ENCODE data around the gene KDM6B.
"Not testable (repeated sequence)": the region's sequence is repeated elsewhere in the genome, so short reads cannot be mapped to it uniquely, and the experiment has no call there.

Gene KDM6B, protein sequence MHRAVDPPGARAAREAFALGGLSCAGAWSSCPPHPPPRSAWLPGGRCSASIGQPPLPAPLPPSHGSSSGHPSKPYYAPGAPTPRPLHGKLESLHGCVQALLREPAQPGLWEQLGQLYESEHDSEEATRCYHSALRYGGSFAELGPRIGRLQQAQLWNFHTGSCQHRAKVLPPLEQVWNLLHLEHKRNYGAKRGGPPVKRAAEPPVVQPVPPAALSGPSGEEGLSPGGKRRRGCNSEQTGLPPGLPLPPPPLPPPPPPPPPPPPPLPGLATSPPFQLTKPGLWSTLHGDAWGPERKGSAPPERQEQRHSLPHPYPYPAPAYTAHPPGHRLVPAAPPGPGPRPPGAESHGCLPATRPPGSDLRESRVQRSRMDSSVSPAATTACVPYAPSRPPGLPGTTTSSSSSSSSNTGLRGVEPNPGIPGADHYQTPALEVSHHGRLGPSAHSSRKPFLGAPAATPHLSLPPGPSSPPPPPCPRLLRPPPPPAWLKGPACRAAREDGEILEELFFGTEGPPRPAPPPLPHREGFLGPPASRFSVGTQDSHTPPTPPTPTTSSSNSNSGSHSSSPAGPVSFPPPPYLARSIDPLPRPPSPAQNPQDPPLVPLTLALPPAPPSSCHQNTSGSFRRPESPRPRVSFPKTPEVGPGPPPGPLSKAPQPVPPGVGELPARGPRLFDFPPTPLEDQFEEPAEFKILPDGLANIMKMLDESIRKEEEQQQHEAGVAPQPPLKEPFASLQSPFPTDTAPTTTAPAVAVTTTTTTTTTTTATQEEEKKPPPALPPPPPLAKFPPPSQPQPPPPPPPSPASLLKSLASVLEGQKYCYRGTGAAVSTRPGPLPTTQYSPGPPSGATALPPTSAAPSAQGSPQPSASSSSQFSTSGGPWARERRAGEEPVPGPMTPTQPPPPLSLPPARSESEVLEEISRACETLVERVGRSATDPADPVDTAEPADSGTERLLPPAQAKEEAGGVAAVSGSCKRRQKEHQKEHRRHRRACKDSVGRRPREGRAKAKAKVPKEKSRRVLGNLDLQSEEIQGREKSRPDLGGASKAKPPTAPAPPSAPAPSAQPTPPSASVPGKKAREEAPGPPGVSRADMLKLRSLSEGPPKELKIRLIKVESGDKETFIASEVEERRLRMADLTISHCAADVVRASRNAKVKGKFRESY (N-terminal part only)

DNA sequence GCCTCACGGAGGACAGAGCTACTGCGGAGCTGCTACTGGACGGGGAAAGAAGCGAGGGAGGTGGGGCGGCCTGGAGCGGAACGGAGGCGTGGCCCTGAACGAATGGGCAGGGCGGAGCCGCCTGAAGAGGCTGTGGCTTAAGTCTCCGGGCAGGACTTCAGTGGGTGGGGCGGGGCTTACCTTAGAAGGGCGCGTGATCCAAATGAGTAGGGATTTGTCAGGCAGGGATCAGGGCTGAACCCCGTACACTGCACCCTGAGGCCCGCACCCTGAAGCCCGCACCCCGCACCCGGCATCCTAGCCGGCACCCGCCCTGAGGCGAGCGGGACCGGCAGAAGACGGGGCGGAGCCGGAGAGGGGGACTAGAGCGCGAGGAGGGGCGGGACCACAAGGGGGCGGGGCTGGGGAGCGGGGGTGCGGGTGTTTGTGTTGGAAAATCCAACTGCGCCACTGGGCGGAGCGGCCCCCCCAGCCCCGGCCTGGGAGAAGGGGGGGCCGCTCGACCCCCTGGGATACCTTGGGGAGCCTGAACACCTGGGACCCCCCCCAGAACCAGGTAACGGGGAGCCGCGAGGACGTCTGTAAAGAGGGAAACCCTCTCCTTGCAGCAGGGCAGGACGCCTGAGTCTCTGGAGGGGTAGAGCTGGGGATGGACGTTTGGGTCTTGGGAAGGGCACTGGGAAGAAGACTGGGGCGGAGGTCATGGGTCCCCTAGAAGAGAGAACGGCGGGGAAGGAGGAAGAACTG, at the start of gene KDM6B:
Gene KDM6B, plus strand, starts transcription at position 423 of the 747 bp plus-strand sequence. CDS start 11,338 bp downstream, outside the sequence.
- peak; percentile 91 to 93 for DNase-seq

DNA sequence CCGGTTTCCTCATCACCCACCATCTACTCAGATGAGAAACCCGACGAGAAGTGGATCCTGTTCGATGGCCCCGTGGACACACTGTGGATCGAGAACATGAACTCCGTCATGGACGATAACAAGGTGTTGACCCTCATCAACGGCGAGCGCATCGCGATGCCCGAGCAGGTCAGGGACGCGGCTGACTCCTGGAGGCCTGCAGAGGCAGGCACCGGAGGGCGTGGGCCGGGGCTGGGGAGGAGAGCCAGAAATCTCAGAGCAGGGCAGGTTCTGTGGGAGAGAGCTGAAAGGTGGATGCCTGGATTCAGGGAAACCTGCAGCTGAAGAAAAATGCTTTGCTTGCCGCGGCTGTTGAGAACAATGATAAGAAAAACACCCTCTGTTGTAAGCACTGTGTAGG, 47.2 kb upstream of the KDM6B start:
- no peak for DNase-seq

DNA sequence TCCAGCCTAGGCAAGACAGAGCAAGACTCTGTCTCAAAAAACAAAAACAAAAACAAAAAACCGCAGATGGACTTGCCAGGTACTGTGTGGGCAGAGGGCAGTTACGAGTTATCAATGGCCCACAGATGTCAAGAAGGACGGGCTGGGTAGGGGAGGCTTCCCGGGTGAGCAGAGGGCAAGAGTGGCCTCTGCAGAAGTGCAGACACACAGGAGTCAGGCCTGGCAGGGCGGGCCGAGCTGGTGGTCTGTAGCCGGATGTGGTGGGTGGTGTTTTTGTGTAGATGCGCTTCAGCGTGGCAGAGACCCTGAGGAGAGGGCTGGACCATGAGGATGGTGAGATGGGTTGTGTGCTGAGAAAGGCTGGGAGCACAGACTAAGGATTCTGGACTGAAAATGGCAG, 44.9 kb upstream of the KDM6B start:
- no peak for DNase-seq

DNA sequence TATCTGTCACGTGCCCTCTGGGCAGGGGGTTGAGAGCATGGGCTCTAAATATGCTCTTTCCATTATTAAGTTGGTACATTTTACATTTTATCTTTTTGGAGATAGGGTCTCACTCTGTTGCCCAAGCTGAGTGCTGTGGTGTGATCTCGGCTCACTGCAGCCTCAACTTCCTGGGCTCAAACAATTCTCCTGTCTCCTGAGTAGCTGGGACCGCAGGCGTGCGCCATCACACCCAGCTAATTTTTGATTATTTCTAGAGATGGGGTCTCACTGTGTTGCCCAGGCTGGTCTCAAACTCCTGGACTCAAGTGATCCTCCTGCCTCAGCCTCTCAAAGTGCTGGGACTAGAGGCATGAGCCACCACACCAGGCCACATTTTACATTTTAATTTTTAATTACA, 43.9 kb upstream of the KDM6B start:
- DNase-seq: no peak

DNA sequence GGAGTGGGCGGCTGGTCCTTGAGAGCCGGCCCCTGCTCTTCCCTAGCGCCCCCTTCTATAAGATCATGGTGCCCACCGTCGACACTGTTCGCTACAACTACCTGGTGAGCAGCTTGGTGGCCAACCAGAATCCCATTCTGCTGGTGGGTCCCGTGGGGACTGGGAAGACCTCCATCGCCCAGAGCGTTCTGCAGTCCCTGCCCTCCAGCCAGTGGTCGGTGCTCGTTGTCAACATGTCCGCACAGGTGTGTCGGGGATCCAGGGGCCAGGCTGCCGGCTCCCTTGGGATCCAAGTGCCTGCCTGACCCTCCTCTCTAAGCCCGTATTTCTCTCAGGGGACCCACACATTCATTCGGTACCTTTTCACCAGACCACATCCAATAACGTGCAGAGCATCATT, 41.4 kb upstream of the KDM6B start:
- DNase-seq: no peak

DNA sequence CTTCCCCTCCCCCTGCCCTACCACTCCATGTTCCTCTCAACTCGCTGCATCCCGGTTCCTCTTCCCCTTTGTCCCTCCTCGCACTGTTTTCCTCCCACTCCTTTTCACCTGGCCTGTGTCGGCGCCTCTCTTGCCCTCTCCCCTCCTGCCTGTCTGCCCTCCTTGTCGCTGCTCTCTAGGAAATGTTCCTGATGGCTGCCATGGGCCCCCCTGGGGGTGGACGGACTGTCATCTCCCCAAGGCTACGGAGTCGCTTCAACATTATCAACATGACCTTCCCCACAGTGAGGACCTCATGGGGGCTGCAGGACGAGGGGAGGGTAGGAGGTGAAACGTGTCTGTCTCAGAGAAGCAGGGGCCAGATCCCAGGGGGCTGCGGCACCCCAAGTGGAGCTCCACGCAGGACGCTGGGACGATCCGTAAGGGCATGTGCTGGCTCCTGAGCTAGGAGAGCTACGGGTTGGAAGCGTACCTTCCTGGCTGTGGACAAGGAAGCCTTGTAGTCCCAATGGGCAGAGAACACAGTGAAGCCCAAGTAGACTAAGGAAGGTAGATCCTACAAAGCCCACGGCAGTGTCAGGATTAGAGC, 39.8 kb upstream of the KDM6B start:
- no peak for DNase-seq

DNA sequence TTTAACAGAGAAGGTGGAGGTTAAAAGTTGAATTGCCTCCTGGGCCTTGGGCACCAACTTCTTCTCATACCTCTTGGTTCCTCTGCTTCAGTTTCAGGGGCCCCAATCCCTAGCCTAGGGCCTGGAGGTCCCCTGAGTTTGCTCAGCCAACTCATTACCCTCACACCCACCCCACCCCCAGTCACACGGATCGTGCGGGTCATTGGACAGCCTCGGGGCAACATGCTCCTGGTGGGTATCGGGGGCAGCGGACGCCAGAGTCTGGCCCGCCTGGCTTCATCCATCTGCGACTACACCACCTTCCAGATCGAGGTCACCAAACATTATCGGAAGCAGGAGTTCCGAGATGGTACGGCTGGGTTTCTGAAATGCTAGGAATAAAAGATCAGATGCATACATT, 36.0 kb upstream of the KDM6B start:
- DNase-seq: no peak

DNA sequence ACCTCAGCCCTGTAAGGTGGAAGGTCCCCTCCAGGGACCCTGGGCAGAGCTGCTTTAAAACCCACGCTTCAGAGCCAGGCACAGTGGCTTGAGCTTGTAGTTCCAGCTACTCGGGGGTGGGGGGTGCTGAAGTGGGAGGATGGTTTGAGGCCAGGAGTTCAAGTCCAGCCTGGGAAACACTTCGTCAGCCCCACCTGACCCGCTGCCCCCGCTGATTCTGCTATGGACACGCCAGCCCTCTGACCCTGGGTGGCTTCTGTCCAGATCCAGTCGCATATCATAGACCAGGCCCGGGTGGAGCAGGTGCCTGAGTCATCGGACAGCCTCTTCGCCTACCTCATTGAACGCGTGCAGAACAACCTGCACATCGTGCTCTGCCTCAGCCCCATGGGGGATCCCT, 35.2 kb upstream of the KDM6B start:
- no peak for DNase-seq

DNA sequence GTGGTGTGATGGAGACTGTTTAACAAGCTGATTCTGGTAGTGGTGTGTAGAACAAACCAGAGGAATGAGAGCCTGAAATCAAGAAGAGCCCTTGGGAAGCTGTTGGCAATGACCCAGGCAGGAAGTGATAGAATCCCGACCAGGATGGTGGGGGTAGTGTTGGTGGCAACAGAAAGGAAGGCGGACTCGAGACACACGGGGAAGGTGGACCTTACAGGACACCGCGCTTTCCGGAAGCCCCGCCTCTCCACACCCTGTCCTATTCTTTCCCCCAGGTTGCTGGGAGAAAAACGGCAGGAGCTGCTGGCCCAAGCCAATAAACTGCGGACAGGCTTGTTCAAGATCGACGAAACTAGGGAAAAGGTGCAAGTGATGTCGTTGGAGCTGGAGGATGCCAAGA, 30.0 kb upstream of the KDM6B start:
- DNase-seq: no peak

DNA sequence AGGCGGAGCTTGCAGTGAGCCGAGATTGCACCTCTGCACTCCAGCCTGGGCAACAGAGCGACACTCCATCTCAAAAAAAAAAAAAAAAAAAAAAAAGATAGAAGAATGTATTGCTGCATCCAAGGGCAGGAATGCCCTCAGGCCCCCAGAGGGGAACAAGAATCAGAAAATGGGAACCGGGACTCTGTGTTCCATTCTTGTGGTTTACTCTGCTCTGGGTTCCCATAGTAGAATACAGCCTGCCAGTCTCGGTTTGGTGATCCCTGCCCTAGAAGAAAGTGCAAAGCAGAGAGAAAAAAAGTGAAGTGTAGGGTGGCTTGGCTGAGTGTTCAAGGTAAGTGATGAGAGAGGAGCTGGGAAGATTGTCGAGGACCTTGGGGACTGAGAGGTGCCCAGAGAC, 27.4 kb upstream of the KDM6B start:
- DNase-seq: no peak

DNA sequence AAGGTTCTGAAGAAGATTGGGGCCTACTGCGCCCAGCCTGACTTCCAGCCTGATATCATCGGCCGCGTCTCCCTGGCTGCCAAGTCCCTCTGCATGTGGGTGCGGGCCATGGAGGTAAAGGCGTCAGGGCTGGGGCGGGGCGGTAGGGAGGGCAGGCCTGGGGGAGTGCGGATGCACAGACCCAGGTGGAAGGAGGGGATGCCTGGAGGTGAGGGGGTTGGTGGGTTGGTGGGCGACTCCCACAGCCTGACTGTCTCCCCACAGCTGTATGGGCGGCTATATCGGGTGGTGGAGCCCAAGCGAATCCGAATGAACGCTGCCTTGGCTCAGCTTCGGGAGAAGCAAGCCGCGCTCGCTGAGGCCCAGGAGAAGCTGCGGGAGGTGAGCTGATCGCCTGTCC, 26.8 kb upstream of the KDM6B start:
- DNase-seq: no peak

DNA sequence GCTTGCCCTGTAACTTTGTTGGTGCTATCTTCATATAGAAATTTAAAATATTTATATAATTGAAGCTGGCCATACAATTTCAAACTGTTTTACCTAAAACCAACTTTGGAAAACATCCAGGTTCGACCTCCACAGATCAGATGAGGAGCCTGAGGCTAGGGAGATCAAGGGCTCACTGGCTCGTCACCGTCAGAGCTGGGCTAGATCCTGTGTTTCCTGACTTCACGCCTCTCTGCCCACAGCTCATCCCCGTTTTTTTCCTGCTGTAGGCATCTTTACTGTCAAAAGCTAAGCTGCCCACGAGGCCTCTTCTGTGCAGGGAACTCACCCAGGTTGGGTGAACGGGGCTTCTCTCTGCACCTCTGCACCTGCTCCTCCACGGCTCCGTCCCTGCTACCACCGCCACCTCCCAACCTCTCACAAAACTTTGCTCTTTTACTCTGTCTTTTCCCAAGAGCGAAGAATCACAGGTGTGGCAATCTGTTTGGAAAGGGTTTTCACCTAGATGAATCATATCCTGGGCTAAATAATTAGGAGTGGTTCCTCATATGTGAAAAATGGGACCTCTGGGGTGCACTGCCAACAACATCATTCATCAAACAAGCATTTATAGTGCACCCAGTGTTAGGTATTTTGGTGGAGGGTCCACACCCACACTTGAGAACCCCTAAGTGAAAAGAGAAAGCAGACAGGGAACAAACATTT, 24.8 kb upstream of the KDM6B start:
- no peak for DNase-seq

DNA sequence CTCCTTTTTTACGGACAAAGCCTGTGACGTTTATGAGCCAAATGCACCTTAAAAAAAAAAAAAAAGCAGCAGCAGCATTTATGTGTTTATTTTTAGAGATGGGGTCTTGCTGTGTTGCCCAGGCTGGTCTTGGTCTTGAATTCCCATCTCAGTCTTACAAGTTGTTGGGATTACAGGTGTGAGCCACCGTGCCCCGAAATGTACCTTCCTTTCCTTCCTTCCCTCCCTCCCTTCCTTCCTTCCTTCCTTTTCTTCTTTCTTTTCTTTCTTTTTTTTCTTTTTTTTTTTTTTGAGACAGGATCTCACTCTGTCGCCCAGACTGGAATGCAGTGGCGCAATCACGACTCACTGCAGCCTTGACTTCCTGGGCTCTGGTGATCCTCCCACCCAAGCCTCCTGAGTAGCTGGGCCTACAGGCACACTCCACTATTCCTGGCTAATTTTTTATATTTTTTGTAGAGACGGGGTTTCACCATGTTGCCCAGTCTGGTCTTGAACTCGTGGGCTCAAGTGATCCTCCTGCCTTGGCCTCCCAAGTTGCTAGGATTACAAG, 24.1 kb upstream of the KDM6B start:
- DNase-seq: not testable (repeated sequence)

DNA sequence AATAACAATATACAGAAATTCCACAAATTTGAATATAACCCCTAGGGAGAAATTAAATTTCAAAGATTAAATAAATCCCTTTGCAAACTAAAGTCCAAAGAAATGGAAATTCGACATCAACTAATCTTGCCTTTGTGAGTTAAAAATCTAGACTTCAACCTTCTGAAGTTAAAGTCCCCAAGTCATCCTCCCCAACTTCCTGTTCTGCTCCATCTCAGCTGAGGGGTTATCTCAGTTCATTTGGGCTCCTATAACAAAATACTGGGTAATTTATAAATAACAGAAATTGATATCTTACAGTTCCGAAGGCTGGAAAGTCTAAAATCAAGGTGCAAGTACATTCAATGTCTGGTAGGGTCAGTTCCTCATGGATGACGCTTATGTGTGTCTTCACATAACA, 22.8 kb upstream of the KDM6B start:
- no peak for DNase-seq

DNA sequence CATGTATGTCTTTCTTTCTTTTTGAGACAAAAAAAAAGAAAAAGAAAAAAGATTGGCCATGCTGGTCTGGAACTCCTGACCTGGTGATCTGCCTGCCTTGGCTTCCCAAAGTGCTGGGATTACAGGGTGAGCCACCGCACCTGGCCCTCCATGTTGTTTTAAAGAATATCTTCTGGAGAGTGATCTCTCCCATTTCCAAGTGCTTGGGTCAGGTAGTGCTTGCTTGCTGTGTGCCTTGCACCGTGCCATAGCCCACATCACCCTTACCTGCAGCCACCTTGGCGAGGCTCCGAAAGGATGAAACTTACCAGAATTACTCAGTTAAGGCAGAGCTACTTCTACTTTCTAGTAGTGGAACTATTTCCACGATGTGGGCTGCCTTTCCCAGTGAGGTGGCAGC, 19.0 kb upstream of the KDM6B start:
- no peak for DNase-seq

DNA sequence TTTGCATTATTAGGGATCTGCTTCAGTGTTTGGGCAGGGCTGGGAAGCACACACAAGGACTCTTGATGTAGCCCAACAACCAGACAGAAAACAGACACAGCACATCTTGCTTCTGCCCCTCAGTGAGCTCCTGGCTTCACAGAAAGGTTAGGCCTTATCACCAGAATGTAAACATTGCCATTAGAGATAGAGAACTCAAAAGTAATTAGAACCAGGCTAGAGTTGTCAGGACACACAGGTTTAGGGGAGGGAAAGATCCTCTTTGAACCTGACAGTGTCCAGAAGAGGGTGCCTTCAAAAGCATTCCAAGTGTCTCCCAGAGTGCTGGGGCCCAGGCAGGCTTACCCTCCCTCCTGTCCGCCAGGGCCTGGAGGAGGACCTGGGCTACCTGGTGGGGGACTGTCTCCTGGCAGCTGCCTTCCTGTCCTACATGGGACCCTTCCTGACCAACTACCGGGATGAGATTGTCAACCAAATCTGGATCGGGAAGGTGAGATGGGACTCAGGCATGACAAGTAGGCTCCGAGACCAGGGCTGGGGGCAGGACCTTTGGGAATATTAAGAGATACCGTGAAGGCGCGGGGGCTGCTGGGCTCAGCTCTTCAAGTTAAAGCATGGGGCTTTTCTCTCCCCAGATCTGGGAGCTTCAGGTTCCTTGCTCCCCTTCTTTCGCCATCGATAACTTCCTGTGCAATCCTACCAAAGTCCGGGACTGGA, 16.9 kb upstream of the KDM6B start:
- no peak for DNase-seq

DNA sequence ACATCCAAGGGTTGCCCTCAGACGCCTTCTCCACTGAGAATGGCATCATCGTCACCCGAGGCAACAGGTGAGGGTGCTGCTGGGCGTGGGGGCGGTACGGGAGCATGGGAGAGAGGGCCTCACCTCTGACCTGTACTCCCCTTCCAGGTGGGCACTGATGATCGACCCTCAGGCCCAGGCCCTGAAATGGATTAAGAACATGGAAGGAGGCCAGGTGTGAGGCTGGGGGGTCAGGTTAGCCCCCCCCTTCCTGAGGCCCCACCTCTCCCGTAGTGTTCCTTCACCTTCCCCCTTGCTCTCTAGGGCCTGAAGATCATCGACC, 16.4 kb upstream of the KDM6B start:
- no peak for DNase-seq

DNA sequence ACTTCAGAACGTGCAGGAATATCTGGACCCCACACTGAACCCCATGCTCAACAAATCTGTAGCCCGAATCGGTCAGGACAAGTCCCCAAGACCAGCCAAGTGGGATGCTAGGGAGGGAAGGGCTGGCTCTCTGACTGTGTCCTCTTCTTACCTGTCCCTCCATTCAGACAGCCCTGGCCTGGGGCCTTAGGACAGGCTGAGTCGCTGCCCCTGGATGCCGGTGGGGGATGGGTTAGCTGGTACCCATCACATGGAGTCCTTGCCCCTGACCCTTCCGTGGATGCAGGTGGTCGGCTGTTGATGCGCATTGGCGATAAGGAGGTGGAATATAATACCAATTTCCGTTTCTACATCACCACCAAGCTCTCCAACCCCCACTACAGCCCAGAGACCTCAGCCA, 16.0 kb upstream of the KDM6B start:
- DNase-seq: no peak

DNA sequence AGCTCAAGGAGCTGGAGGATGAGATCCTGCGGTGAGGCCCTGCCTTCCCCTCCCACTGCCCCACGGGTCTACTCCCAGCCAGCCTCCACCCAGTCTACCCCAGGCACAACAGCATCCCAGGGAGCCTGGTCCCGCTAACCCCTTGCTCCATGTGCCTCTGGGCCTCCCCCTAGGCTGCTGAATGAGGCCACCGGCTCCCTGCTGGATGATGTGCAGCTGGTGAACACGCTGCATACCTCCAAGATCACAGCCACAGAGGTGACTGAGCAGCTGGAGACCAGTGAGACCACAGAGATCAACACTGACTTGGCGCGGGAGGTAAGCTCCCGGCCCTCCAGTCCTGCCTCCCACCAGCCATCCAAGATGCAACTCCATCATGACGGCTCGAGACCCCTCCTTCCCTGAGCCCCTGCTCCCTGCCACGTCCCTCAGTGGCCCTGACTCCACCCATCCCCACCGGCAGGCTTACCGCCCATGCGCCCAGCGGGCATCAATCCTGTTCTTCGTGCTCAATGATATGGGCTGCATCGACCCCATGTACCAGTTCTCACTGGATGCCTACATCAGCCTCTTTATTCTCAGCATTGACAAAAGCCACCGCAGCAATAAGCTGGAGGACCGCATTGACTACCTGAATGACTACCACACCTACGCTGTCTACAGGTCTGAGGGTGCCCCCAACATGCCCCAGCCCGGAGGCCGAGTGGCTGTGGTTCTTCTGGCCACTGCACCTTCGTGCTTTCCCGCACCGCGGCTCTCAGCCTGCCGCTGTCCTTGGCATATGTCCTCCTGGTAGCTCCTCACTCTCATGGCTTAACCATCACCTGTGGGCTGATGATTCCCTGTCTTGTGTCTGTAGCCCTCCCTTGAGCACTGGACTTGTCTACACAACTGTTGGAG, 15.0 kb upstream of the KDM6B start:
- DNase-seq: no peak

DNA sequence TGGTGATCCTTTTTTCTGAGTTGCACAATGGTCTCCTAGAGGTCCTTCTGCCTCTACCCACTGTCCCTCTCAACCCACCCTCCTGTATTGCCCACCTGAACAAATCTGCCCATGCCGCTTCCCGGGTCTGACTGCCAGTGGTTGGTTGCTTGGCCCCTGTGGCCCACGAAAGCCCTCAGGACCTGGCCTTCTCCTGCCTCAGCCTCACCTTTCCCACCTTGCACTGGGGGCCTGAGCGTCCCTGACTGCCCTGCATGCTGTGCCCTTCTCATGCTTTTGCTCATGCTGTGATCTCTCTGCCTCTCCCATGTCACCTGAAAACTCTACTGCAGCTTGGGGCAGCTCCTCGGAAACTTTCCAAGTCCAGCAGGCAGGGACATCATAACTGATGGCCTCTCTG, 13.8 kb upstream of the KDM6B start:
- DNase-seq: no peak
